AG10803 (cell line): Measurements from ENCODE around the gene FRMD4A.
A peak's percentile ranks its signal among the peaks of the same experiment; 100 is the strongest.

Source experiments
- DNase-seq: peaks from one replicate; pipeline ENCODE4 v3.0.0; 2010; ENCODE audit warnings: low read depth
- H3K4me3 ChIP-seq: 2 replicates; pipeline ENCODE4 v1.5.1; 2011; ENCODE audit warnings: mild to moderate bottlenecking, low read length, control low read depth
- TF ChIP-seq, protein P1 (sequence below): conservative IDR thresholded peaks from 2 replicates; pipeline ENCODE4 v1.5.1; 2011; ENCODE audit warnings: mild to moderate bottlenecking, low read length, control low read depth, inconsistent platforms

Gene FRMD4A

DNA sequence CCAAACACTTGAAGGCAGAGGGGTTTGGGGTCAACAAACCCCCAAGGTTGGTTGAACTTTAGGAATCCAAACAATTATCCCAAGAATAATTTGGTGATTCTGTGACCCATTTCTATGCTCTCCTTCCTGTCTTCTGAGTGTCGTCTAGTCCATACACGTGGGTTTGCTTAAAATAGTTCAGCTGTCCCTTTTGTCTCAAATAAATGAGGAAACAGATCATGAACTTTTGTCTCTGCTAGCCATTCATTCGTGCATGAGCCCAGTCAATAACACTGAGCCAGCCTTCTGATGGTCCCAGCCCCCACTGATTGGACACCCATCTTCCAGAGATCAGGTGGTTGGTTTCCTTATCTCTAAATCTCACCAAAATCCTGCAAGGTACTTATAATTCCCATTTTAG, 488.6 kb downstream of the FRMD4A start:
- DNase-seq: no peak
- no peak overlapping the region for H3K4me3 ChIP-seq
- TF ChIP-seq, protein P1, sequence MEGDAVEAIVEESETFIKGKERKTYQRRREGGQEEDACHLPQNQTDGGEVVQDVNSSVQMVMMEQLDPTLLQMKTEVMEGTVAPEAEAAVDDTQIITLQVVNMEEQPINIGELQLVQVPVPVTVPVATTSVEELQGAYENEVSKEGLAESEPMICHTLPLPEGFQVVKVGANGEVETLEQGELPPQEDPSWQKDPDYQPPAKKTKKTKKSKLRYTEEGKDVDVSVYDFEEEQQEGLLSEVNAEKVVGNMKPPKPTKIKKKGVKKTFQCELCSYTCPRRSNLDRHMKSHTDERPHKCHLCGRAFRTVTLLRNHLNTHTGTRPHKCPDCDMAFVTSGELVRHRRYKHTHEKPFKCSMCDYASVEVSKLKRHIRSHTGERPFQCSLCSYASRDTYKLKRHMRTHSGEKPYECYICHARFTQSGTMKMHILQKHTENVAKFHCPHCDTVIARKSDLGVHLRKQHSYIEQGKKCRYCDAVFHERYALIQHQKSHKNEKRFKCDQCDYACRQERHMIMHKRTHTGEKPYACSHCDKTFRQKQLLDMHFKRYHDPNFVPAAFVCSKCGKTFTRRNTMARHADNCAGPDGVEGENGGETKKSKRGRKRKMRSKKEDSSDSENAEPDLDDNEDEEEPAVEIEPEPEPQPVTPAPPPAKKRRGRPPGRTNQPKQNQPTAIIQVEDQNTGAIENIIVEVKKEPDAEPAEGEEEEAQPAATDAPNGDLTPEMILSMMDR: no peak

GRCh38 chr10:13840036-13840435, 490.7 kb downstream of the FRMD4A start:
- TF ChIP-seq, protein P1: no peak

GRCh38 chr10:13839430-13839990, 491.2 kb downstream of the FRMD4A start:
- DNase-seq: peak; percentile 75

More at GRCh38 chr10:13840036-13840435, 490.7 kb downstream of the FRMD4A start:
- no peak for DNase-seq
- no peak overlapping the region for H3K4me3 ChIP-seq

GRCh38 chr10:13839030-13839429, 491.7 kb downstream of the FRMD4A start:
- no peak for DNase-seq

More at GRCh38 chr10:13839430-13839990, 491.2 kb downstream of the FRMD4A start:
- H3K4me3 ChIP-seq: no peak overlapping the region
- TF ChIP-seq, protein P1: no peak

DNA sequence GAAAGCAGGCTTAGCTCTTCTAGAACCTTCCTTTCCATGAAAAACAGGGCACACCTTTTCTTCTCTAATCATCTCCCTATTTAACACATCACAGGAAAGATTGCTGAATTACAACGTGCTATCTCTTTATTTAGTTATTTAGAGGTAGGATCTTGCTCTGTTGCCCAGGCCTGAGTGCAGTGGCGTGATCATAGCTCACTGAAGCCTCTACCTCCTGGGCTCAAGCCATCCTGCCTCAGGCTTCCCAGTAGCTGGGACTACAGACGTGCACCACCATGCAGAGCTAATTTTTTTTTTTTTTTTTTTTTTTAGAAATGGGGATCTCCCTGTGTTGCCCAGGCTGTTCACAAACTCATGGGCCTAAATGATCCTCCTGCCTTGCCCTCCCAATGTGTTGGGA, 492.8 kb downstream of the FRMD4A start:
- DNase-seq: no peak
- H3K4me3 ChIP-seq: no peak overlapping the region
- TF ChIP-seq, protein P1: no peak

More at GRCh38 chr10:13839030-13839429, 491.7 kb downstream of the FRMD4A start:
- H3K4me3 ChIP-seq: no peak overlapping the region
- TF ChIP-seq, protein P1: no peak

GRCh38 chr10:13834581-13835286, 496.0 kb downstream of the FRMD4A start:
- no peak overlapping the region for H3K4me3 ChIP-seq
- DNase-seq: no peak
- TF ChIP-seq, protein P1: no peak

DNA sequence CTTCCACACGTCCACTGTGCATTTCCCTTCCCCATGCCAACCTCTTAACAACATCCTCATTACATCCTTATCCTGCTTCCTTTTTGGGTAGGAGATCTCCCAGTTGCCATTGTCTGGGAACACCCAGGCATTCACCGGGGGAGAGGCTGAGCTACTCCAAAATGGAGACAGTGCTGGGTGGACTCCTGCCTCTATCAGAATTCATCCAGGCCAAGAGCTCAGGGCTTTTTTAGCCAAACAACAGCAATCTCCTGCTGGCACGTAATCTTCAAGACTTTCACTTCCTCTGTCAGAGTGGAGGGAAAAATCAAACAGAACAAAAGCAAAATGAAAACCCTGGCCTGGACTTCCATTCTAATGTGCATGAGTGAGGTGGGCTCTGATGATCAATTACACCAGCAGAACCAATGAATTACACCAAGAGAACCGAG, 499.0 kb downstream of the FRMD4A start:
- no peak overlapping the region for H3K4me3 ChIP-seq
- DNase-seq: no peak
- TF ChIP-seq, protein P1: no peak
